Natural killer cell (primary cell): ENCODE data around the gene BTBD18. TPM values are rescaled to one million over a fixed set of nuclear protein-coding genes. Genes with fewer than 3 reads are reported as not detected.

Experiments used
- ATAC-seq, 3 donors: fragments of 150-1000 bp in 2 of 3; fragments of 200-7000 bp in 1 of 3; cut with Tn5 transposase; 1 replicate in 1 of 3; 2 replicates in 2 of 3; pipeline ENCODE4 v1.10.0; 2021; ENCODE audit warnings: mild to moderate bottlenecking in 2 of 3, moderate library complexity in 2 of 3
- DNase-seq, 2 donors: peaks; one replicate each; pipeline versions ENCODE4 v3.0.0 to v3.0.0-alpha.2; 2013 to 2021; ENCODE audit warnings: mixed read lengths in 1 of 2
- H3K27ac ChIP-seq: one replicate; pipeline ENCODE4 v1.5.1; 2013; ENCODE audit warnings: mild to moderate bottlenecking, low read length
- H3K27me3 ChIP-seq: one replicate; pipeline ENCODE4 v1.6.1; 2013; ENCODE audit warnings: low read length; ENCODE audit not compliant: control insufficient read depth, insufficient read depth
- H3K36me3 ChIP-seq: one replicate; pipeline ENCODE4 v1.6.1; 2013; ENCODE audit warnings: low read length; ENCODE audit not compliant: control insufficient read depth, insufficient read depth
- H3K4me1 ChIP-seq: one replicate; pipeline ENCODE4 v1.6.1; 2013; ENCODE audit warnings: low read length; ENCODE audit not compliant: control insufficient read depth, insufficient read depth
- H3K4me3 ChIP-seq: one replicate; pipeline ENCODE4 v1.5.1; 2013; ENCODE audit warnings: low read length
- H3K9me3 ChIP-seq: one replicate; pipeline ENCODE4 v1.6.1; 2013; ENCODE audit warnings: low read length; ENCODE audit not compliant: control insufficient read depth, insufficient read depth
- H3K27ac Mint-ChIP-seq, 2 donors: one replicate each; pipeline ENCODE4 v1.8.0; 2022; ENCODE audit warnings: mild to moderate bottlenecking in 2 of 2, mixed read lengths in 2 of 2, moderate library complexity in 1 of 2
- H3K27me3 Mint-ChIP-seq, 2 donors: one replicate each; pipeline ENCODE4 v1.8.0; 2022; ENCODE audit warnings: low read depth in 2 of 2, mixed read lengths in 2 of 2
- H3K36me3 Mint-ChIP-seq: one replicate; pipeline ENCODE4 v1.8.0; 2022; ENCODE audit warnings: mixed read lengths
- H3K4me1 Mint-ChIP-seq, 2 donors: one replicate each; pipeline ENCODE4 v1.8.0; 2022; ENCODE audit warnings: mixed read lengths in 2 of 2
- H3K4me3 Mint-ChIP-seq: one replicate; pipeline ENCODE4 v1.8.0; 2022; ENCODE audit warnings: mild to moderate bottlenecking, moderate library complexity, mixed read lengths
- H3K9me3 Mint-ChIP-seq, 2 donors: one replicate each; pipeline ENCODE4 v1.8.0; 2022; ENCODE audit warnings: mixed read lengths in 2 of 2
- WGBS: methylation state at CpG from one replicate; pipeline ENCODE4 v1.1.7; 2013; ENCODE audit warnings: missing lambda C conversion rate; ENCODE audit not compliant: insufficient coverage; 5-methylcytosine and 5-hydroxymethylcytosine counted together
- intact Hi-C: fragments of 100-400 bp; cut with micrococcal nuclease; formaldehyde crosslinking; loops from one replicate; pipeline ENCODE4 v1.14.2; 2022
- total RNA-seq, 4 donors: library from RNA; stranded (reverse); fragments of 120-200 nt in 1 of 4; gene quantifications; one replicate each; pipeline versions ENCODE4 v1.2.3 to v1.2.4, GENCODE V29; 2013 to 2022
- TF ChIP-seq, protein P1 (sequence below): fragments of 200-600 bp; IDR thresholded peaks from one replicate; pipeline ENCODE4 v1.8.0; 2022; ENCODE audit warnings: antibody characterized with exemption

BTBD18 gene
- total RNA-seq, 3 donors from 2014 or later (not counting 1 experiment from before 2014, with no cell fraction given) = not detected

- no peak for ATAC-seq
- no peak overlapping the region for H3K27ac ChIP-seq
- intact Hi-C loops = no loop called here
- H3K9me3 Mint-ChIP-seq = no peaks in the 10 kb centered on the region
- H3K27me3 Mint-ChIP-seq = no peaks in the 10 kb centered on the region
- no peak overlapping the region for H3K27ac Mint-ChIP-seq
- H3K9me3 ChIP-seq = no peaks in the 10 kb centered on the region
- DNase-seq = no peak
- H3K27me3 ChIP-seq = no peaks in the 10 kb centered on the region
- WGBS = 96% methylated on average over 30 of the region's 30 CpGs
- no peak overlapping the region for H3K4me3 Mint-ChIP-seq
- no peaks in the 10 kb centered on the region for H3K36me3 Mint-ChIP-seq
- H3K4me1 Mint-ChIP-seq = no peaks in the 10 kb centered on the region
- TF ChIP-seq, protein P1, sequence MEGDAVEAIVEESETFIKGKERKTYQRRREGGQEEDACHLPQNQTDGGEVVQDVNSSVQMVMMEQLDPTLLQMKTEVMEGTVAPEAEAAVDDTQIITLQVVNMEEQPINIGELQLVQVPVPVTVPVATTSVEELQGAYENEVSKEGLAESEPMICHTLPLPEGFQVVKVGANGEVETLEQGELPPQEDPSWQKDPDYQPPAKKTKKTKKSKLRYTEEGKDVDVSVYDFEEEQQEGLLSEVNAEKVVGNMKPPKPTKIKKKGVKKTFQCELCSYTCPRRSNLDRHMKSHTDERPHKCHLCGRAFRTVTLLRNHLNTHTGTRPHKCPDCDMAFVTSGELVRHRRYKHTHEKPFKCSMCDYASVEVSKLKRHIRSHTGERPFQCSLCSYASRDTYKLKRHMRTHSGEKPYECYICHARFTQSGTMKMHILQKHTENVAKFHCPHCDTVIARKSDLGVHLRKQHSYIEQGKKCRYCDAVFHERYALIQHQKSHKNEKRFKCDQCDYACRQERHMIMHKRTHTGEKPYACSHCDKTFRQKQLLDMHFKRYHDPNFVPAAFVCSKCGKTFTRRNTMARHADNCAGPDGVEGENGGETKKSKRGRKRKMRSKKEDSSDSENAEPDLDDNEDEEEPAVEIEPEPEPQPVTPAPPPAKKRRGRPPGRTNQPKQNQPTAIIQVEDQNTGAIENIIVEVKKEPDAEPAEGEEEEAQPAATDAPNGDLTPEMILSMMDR = no peak
- H3K4me1 ChIP-seq = no peaks in the 10 kb centered on the region
- no peak overlapping the region for H3K4me3 ChIP-seq
- H3K36me3 ChIP-seq = no peaks in the 10 kb centered on the region
Observed at GRCh38 chr11:57752954-57753353, 1.3 kb upstream of the BTBD18 start.

DNA sequence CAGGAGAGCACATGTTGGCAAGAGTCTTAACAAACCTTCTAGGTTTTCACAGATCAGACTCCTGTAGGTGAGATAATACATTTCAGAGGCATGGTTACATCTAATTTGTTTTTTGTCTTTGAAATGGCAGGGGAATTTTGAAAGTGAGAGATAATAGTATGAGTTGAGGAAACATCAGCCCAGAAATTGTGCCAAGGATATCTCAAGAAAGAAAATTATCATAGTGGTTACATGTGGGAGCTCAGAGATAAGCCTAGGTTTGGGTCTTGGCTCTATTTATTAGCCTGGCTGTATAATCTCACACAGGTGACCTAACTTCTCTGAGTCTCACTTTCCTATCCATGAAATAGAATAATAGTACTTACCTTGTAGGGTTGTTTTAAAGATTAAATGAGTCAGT, 443 bp downstream of the BTBD18 start:
- no peaks in the 10 kb centered on the region for H3K27me3 ChIP-seq
- no peak overlapping the region for H3K27ac ChIP-seq
- intact Hi-C loops = no loop called here
- no peak overlapping the region for H3K4me3 ChIP-seq
- peaks cover 8% of the 10 kb centered on the region for H3K36me3 ChIP-seq
- ATAC-seq (no peak), DNase-seq (no peak)
- no peaks in the 10 kb centered on the region for H3K9me3 ChIP-seq
- peaks cover 0 to 6% of the 10 kb centered on the region in 2 donors for H3K4me1 Mint-ChIP-seq
- no peak overlapping the region for H3K4me3 Mint-ChIP-seq
- H3K27ac Mint-ChIP-seq = peak overlapping the region in 1 of 2 donors; percentile 17
- TF ChIP-seq, protein P1 = no peak
- H3K36me3 Mint-ChIP-seq = no peaks in the 10 kb centered on the region
- no peaks in the 10 kb centered on the region for H3K27me3 Mint-ChIP-seq
- no peaks in the 10 kb centered on the region for H3K9me3 Mint-ChIP-seq
- H3K4me1 ChIP-seq = no peaks in the 10 kb centered on the region

GRCh38 chr11:57746920-57747319, 4.7 kb downstream of the BTBD18 start:
- Histone ChIP-seq H3K4me1 (peaks cover 13% of the 10 kb centered on the region), H3K36me3 (peaks cover 39% of the 10 kb centered on the region), H3K27ac (no peak overlapping the region), H3K9me3 (no peaks in the 10 kb centered on the region), H3K4me3 (no peak overlapping the region), H3K27me3 (no peaks in the 10 kb centered on the region)
- no peak for ATAC-seq
- Mint-ChIP-seq H3K4me1 (peaks cover 9 to 22% of the 10 kb centered on the region in 2 donors), H3K9me3 (no peaks in the 10 kb centered on the region), H3K36me3 (no peaks in the 10 kb centered on the region), H3K4me3 (no peak overlapping the region), H3K27ac (peak overlapping the region; percentile 45 to 78), H3K27me3 (no peaks in the 10 kb centered on the region)
- DNase-seq = no peak
- TF ChIP-seq, protein P1 = no peak
- intact Hi-C loops = no loop called here
- 100% methylated on average over 1 of the region's 1 CpG for WGBS

DNA sequence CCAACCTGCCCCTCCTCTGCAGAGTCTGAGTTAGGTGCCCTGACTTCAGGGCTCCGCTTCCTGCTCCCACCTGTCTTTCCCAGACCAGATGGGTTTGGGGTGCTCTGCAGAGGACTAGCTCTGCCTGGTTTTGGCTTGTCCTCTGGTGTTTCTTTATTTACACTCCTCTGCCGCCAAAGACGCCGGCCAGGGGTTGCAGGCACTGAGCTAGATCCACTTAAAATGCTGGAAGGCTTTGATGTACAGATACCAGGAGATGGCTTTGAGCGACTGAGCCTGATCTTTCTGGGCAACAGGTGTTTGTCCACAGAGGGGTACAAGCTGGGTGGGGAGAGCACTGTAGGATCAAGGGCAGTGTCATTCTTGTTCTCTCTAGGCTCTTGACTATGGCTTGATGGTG, 6.4 kb downstream of the BTBD18 start:
- 99% methylated on average over 5 of the region's 5 CpGs for WGBS
- Mint-ChIP-seq H3K27ac (peak overlapping the region; percentile 55 to 64), H3K27me3 (no peaks in the 10 kb centered on the region), H3K4me3 (no peak overlapping the region), H3K36me3 (no peaks in the 10 kb centered on the region), H3K9me3 (no peaks in the 10 kb centered on the region), H3K4me1 (peaks cover 18 to 36% of the 10 kb centered on the region in 2 donors)
- no peak for DNase-seq
- ATAC-seq = no peak
- TF ChIP-seq, protein P1 = no peak
- H3K4me1 ChIP-seq = peaks cover 17% of the 10 kb centered on the region
- intact Hi-C loops = no loop called here
- no peak overlapping the region for H3K27ac ChIP-seq
- H3K27me3 ChIP-seq = no peaks in the 10 kb centered on the region
- H3K4me3 ChIP-seq = no peak overlapping the region
- H3K9me3 ChIP-seq = no peaks in the 10 kb centered on the region
- peaks cover 39% of the 10 kb centered on the region for H3K36me3 ChIP-seq
